Activated CD4-positive, alpha-beta T cell treated with anti-CD3 and anti-CD28 coated beads for 4 hours (primary cell): ENCODE data around the gene GDF11.
A peak's percentile ranks its signal among the peaks of the same experiment; 100 is the strongest.

Experiments
- DNase-seq, 2 donors: peaks; one replicate each; pipeline ENCODE4 v3.0.0-alpha.2; 2020

GDF11 gene

DNA sequence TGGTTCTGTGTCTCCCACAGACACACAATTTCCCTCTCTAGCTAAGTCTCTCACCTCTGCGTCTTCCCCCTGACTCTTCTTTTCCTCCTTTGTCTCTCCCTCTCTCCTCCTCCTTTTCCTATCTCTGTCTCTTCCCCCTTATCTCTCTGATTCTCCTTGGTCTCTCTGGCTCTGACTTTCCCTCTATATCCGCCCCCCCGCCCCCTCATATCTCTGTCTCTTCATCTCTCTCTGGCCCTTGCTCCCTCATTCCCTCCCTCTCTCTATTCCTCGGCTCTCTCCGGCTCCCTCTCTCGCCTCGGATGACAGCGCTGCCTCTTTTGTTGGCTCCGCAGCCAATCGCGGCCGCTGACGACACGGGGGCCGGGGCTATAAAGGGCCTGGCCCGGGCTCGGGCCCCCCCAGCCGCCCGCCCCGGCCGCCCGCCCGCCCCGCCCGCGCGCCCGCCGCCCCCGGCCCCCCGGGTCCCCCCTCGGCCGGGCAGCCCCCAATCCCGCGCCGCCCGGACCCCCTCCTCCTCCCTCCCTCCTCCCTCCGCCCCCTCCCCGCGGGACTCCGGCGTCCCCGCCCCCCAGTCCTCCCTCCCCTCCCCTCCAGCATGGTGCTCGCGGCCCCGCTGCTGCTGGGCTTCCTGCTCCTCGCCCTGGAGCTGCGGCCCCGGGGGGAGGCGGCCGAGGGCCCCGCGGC lies at the start of gene GDF11:
TSS of gene GDF11 (plus strand) at position 404 of the 687 bp plus-strand sequence. CDS start at position 599, 195 bp downstream.
- peak; percentile 64 to 71 for DNase-seq

DNA sequence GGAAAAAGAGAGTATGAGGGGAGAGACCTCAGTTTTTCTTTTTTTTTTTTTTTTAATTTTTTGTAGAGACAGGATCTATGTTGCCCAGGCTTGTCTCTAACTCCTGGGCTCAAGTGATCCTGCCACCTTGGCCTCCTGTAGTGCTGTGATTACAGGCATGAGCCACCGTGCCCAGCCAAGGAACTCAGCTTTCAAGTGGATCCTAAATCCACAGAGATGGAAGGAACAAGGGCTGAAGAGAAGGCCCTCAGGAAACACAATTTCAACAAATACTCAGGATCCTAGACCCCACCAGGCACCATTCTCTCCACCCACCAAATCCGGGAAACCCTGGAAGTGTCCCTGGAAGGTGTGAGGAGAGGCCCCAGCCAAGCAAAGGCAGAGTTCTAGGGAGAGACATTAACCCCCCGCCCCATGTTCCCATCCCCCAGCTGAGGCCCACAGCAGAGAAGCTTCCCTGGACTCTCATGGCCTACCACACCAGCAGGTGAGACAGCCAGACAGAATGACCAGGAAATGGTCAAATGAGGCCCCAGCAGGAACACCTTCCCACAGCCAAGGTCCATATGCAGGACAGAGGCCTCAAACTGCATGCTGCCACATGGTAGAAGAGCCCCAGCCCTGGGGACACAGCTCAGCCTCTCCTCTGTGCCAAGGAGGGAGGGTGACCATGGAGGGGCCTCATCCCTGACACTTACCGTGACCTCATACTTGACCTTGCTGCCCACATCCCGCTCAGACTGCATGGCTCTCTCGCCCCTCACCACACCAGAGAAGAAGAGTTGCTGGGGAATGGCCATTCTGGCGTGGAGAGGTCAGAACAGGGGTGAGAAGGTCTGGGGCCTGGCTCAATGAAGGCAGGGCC lies 49.4 kb upstream of the GDF11 start:
- DNase-seq = no peak

DNA sequence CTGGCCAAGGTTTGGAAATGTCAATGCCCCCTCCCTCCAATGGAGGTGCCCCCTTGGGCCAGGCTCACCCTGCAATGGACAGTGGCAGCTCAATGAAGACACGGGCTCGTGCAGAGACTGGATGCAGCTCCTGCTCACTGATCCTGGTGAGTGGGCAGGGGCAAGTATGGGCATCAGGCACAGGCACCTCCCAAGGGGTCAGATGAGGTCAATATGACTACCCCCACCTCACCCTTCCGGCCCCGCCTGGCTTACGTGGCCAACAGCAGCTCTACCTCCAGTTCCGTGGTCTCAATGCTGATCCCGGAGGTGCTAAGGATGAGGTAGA lies 48.8 kb upstream of the GDF11 start:
- no peak for DNase-seq

DNA sequence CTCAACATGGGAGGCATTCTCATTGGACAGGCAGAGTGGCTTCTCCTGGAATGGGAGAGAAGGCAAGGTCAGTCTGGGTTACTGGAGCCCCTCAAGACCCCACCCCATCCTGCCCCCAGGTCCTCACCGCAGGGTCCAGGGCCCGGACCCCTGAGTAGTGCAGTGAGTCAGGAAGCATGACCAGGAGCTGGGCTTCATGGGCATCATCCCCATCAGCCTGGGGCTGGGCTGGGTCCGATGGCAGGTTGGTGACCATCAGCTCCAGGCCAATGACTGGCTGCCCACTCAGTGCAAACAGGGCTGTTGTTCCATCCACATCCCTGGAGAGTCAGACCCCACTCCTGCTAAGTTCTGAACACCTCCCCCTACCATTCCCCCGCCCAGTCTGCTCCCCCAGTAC lies 48.3 kb upstream of the GDF11 start:
- no peak for DNase-seq

DNA sequence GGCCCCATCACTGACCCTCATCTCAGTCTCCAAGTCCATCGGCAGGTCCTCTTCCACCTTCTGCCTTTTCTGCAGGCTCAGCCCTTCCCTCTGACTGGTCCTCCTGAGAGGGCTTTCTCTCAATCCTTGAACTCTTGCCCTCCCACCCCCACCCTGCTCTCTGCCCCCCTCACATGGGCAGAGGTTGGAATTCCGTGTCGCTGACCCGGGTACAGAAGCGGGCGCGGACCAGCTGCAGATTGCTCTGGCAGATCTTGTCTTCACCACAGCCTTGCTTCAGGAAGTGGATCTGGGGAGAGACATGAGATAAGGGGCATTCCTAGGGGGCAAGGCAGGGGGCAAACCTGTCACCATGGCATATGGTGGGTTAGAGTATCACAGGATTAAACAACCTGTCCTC lies 47.6 kb upstream of the GDF11 start:
- no peak for DNase-seq

DNA sequence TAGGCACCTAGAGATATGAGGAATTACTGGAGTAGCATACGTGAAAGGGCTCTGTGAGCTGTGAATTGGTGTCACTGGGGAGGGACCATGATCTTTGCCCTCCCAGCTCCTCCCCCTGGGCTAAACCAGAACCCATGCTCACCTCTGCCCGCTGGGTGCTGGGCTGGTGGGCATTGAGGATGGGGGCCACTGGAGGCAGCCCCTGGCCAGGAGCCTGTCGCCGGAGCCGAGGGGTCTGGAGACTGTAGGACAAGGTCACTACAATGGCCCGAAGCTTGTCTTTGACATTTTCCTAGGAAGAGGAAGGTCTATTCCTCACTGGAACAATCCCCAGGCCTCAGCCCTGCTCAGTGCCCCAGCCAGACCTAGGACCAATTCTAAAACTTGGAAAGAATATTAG lies 46.8 kb upstream of the GDF11 start:
- no peak for DNase-seq

DNA sequence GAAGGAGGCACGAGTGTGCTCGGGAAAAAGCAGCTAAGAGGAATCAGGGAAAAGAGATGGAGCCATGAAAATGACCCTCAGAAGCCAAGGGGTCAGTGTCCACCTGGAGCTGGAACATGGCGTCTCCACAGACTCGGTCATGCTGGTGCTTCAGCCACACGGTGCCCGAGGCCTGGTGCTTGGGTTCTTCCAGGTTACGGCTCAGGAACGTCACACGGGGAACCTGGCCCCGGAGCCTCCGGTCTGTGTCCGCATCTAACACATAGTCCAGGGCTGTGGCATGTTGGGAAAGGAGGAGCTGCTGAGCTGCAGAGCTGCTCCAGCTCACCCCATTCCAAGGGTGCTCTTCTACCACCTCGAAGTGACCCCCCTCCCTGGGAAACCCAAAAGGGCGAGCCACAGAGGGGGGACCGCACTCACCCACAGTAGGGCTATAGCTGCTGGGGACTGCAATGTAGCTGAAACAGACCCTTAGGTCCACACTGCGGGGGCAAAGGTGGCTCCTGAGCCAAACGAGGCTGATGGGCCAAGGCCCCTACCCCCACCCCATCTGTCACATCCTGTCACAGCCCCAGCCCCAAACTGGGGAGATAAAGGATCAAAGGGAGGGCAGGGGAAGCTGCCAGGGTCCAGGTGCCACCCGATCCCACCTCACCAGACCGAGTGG lies 46.0 kb upstream of the GDF11 start:
- no peak for DNase-seq

DNA sequence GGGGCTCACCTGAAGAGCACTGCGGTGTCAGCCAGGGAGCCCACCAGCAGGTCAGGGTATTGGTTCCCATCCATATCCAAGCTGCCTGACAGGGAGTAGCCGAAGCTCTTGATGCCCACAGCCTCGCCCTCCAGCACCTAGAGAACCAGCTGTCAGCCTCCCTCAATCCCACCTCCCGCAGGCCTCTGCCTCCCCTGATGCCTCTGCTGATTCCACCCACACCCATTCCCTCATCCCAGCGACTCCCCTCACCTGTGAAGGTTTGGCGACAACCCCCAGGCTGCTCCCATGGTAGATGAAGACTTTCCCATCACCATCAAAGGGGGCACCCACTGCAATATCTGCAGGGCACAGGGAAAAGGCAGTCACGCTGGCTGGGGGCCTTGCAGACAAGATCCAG lies 45.2 kb upstream of the GDF11 start:
- DNase-seq = no peak

DNA sequence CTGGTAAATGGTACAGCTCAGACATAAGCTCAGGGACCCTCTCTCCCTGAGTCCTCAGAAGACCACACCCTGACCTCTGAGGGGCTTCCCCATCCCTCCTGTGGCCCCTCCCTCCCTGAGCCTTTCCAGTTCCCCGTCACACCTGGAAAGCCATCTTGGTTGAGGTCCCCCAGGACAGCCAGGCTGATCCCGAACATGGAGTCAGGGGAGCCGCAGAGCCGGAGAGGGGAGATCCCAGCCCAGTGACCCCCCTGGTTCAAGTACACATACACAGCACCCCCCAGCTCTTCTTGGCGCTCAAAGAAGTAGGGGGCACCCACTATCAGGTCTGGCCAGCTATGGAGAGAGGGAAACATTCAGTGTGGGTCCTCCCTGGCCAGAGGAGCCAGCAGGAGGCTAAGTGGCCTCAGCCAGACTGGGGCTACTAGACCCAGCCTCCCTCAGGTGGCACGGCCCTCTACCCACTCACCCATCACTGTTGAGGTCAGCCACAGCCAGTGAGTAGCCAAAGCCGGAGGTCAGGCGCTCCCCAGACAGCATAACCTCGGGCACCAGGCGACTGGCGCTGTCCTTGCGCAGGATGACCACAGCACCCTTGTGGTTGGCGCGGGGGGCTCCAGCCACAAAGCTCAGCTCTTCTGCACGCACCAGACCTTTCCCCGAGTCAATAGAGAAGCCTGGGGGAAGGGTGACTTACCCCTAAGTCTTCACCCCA lies 44.5 kb upstream of the GDF11 start:
- no peak for DNase-seq

DNA sequence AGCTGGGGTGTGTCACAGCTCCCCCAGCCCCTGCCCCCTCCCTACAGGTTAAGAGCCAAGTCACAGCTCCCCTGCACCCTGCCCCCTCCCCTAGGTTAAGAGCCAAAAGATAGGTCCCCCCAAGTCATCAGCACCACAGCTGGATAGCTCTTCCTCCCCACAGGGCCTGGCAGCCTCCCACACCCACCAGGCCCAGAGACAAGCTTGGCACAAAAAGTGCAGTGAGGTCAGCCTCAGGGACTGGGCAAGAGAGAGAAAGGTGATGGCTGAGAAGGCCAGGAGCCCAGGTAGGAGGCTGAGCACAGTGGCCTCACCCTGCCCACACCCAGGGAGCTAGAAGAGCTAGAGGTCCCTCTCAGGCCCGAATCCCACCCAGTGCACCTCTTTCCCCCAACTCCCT lies 44.0 kb upstream of the GDF11 start:
- no peak for DNase-seq

DNA sequence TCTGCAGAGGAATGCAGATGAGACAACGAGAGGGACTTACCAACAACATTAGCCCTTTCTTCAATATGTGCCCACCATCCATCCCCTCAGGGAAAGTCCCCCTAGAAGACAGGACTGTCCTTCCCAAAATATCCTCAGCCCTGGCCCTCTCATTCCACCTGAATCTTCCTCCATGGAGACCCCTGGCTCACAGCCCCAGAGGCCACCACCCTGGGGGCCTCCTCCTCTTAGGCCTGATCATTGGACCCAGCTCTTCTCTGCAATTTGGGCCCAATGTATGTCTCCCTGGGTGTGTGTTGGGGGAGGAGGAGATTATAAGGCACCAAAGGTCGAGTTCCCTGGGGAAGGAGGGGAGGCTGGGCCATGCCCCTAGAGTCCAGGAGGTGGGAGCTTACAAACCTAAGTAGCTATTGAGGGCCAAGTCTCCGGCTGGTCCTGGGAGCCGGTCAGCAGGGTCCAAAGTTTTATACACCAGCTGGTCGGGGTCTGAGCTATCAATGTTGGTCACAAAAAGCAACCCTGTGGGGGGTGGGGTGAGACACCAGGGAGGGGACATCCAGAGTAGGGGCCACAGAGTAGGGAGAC lies 43.4 kb upstream of the GDF11 start:
- no peak for DNase-seq

DNA sequence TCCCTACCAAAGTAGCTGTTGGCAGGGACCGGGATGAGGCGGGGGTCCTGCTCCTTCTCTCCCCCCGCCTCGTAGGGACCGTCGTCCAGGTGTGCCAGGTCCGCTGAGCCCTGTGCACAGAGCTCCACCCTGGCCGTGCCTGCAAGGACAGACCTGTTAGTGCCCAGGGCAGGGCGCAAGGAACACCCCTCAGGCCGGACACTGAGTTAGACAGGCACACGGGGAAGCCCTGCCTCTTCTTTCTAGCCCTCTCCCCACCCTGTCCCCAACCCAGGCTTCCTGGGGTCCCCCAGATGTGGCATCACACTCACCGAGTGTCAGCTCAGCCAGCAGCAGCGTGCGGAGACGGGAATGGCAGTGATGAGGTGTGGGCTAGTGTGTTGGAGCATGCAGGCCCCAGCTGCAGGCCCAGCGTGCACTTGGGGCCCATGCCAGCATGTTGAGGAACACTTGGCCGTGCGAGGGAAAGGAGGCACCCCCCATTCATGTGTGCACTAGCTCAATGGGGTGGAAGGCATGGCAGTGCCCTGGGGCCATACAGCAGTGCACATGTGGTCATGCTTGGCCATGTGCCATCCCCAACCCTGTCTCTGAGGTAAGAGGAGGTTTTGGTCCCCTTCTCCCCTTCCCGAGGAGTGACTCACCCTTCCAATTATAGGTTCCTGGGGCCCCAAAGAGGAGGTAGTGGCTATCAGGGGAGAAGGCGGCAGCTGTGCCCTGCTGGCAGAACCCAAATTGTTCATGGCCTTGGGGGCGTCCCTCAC lies 42.5 kb upstream of the GDF11 start:
- no peak for DNase-seq

DNA sequence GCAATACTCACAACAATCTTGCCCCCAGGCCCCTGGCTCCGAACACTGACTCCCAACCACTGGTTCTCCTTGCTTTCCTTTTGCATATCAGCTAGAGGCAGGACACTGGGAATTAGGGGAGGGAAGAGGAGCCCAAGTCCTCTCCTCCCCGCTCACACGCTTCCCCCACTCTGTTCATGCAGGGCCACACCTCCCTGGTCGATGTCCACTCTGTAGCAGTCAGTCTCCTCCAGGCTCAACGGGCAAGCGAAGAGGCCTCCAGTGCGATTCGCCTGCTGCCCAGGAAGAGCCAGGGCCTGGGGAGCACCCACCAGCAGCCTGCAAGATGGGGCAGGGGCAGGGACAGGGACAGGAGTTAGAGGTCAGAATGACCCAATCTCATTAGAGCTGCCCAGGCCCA lies 40.1 kb upstream of the GDF11 start:
- no peak for DNase-seq

DNA sequence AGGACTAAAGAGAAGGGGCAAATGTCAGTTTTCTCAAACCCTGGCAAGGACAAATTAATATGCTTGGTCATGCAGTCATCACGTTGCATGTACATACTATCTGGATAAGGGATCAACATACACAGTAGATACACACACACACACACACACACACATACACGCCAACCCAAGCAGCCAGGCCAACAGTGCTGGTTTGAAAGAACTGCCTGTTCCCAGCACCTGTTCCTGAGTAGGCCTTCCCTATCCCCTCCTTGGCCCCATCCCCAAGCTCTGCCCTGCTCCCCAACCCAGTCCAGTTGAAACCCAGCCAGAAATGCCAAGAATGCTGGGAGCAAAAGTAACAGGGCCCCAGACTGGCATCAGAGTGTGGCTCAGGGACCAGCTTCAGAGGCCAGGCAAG lies 39.6 kb upstream of the GDF11 start:
- DNase-seq = no peak

DNA sequence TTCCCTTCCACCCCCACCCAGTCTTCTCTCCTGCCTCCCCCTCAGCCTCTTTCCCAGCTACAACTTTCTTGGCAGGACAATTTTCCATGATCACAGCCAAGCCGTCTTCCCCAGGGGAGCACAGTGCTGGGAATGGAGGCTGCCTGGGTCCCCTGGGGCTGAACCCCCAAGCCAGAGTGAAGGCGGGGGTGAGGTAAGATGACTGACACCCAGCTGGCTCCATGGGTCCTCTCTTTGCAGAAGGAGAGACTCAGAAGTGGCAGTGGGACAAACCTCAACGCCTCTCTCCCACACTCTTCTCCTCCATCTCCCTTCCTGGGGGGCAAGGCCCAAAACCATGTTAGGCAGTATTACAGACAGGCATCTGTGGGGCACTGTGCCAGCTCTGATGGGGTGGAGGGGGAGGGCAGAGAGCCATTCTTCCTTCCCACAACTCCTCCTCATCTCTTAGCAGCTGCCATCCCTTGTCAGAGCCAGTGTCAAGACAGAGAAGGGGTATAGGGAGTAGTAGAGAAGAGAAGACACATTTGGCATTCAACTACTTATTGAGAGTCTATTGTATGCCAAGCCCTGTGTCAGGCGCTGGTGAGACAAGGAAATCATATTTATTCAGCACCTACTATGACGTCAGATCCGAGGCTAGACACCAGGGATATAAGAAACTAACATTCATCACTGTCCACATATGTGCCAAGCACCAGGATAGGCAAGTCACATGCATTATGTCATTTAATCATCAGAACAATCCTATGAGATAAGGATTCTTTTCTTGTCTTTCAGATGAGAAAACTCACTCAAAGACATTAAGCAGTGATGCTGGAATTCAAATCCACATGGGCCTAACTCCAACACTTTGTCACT lies 38.8 kb upstream of the GDF11 start:
- DNase-seq = no peak

DNA sequence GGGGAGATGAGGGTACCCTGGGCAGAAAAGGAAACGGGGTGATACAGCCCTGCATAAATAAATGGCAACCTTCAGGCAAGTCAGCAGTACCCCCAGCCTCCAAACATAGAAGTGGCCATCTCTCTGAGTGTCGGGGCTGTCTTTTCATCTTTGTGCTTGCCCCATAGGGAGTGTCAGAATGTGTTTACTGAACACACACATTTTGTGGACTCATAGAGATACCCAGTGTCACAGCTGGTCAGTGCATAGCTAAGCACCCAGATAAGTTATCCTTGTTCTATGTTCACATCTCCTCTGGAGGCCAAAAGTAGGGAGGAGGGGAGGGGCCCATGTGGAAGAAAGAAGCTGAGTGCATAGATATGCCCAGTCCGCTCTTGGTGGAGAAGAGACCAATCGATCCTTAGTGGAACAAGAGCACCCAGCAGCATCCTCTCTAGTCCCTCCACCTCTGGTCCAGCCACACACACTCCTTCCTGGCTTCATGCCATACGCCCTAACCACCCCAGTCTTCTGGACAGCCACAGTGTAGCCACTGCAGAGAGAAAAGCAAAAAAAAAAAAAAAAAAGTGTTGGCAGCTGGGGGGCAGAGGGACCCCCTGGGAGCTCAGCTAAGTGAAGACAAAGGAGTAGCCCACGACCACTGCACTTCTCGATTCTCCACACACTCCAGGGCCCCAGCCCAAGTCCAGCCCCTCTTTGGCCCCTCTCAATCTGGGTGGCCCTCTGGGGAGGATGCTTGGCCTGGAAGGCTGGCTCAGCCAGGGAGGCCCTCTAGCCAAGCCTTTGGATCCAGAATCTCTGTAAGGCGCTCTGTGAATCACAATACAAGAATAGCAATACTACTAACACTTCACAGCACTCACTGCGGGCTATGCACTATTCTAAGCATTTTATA lies 37.9 kb upstream of the GDF11 start:
- no peak for DNase-seq

DNA sequence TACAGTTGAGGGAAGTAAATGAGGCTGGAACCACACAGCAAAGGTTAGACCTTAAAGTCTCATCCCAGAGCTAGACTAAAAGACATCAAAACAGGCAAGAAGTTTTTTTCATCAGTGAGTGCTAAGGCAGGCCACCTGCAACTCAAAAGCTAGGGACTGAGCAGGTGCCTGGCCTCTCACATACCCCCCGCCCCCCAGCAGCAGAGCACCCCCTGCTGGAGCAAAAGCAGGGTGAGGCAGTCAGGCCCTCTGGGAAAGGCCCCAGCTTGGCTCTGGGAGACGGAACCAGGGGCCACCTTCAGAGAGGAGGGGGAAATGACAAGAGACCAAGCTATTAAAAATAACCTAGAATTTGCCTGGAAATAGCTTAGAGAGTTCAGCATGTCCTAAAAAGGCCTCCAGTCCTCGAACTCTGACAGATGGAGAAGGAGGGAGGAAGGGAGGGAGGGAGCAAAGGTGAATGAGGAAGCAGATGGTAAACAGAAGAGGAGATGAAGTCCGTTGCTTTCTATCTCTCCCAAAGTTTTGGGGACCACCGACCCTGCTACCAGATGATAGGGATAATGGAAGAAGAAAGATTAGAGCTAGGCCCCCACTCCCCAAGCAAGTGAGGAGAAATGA lies 37.0 kb upstream of the GDF11 start:
- DNase-seq = no peak

DNA sequence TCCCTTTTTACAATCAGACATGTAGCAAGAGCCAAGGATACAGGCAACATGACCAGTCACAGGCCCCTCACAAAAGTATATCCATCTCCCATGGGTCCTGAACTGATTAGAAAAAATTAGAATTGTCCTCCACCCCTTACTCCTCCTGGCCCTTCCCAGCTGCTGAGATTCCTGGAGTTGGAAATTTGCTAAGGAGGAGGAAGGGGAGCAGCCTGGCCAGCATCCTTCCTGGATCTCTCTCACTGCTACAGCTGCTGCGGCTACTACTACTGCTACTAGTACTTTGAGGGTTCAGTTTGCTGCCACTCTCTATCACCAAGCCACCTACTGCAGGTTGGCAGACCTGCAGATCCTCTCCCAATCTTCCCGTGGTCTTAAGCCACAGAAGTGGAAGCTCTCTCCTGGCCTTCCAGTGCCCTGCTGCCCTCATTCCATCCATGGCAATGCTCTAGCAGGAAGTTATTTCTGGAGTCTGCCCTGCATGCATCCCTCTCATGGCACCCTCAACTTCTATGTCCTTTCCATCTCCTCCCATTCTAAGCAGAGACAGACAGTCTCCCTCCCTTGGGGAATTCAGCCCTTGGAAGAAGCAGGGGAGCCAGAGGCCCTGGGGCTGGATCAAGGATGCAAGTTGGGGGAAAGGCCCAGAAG lies 36.2 kb upstream of the GDF11 start:
- DNase-seq = no peak

DNA sequence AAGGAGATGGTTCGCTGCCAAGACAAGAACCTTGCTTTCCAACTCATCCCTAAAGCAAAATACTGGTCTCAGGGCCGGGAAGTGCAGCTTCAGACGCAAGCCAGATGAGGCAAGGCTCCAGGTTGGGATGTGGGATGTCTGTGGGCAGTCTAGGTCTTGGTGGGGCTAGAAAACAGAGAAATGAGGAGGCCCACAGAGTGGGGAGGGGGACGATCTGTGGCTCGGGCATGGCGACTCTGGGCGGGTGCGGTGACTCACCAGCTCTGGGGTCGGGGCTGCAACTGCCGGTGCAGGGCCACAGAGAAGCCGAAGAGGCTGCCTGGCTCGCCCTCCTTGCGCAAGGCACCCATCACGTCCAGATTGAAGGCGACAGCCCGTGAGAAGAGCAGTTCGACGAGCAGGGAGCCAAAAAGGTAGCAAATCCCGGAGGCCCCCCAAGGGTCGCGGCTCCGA lies 35.7 kb upstream of the GDF11 start:
- no peak for DNase-seq
